GM12864 (cell line): ENCODE data around the gene CPA3.

Source experiments
- DNase-seq: peaks from one replicate; pipeline ENCODE4 v3.0.0-alpha.2; 2011; ENCODE audit warnings: low read depth
- H3K4me3 ChIP-seq: 2 replicates; pipeline ENCODE4 v1.5.1; 2011; ENCODE audit warnings: mild to moderate bottlenecking, low read depth, low read length, control low read depth
- CTCF ChIP-seq: IDR thresholded peaks from 2 replicates; pipeline ENCODE4 v1.5.1; 2011; ENCODE audit warnings: low read depth, mild to moderate bottlenecking, moderate library complexity, low read length, control low read depth, inconsistent platforms; ENCODE audit errors: missing control alignments

CPA3 gene

DNA sequence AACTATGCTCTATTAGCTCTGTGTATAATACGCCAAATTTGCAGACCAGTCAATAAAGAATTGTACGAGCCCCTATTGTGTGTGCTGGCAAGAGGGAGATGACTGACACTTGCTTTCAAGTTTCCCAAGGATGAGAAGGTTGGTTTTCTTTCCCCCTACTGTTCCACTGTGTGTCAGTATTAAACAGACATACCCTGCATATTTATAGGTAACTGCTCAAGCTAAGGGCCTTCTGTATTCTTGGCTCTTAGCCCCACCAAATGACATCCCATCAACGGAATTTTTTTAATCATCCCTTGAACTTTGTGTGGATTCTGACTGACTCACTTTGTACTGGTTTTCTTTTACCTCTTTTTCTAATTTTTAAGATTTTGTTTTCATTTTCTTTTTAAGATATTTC lies 65.7 kb downstream of the CPA3 start:
- no peak overlapping the region for H3K4me3 ChIP-seq
- no peak for DNase-seq
- no peak for TF ChIP-seq CTCF

- H3K4me3 ChIP-seq = no peak overlapping the region
- no peak for TF ChIP-seq CTCF
- no peak for DNase-seq
These were observed 66.5 kb downstream of the CPA3 start for GRCh38 chr3:148931574-148931973.

- no peak overlapping the region for H3K4me3 ChIP-seq
- no peak for TF ChIP-seq CTCF
- no peak for DNase-seq
These were observed 67.9 kb downstream of the CPA3 start for GRCh38 chr3:148932972-148933371.

GRCh38 chr3:148937467-148938255 lies 72.6 kb downstream of the CPA3 start:
- no peak overlapping the region for H3K4me3 ChIP-seq
- DNase-seq = no peak
- no peak for TF ChIP-seq CTCF

DNA sequence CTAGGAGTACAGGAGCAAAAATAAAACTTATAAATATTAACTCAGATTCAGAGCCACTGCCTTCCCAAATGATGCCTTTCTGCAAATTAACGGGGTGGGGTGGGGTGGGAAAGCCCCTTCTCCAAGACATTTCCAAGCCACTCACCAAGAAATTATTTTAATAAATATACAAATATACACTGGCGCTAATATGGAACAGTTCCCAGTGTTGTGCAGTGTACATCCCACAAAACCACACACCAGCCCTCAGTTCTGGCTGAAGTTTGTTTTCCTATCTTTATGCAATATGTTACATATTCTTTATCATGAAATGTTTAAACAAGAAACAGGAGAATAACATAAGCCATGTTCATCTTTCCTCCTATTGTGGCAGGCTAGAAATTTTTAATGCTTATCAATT lies 73.2 kb downstream of the CPA3 start:
- H3K4me3 ChIP-seq = no peak overlapping the region
- TF ChIP-seq CTCF = no peak
- no peak for DNase-seq

- no peak for DNase-seq
- TF ChIP-seq CTCF = no peak
- H3K4me3 ChIP-seq = no peak overlapping the region
These were observed 73.8 kb downstream of the CPA3 start for GRCh38 chr3:148938936-148939335.

- H3K4me3 ChIP-seq = no peak overlapping the region
- no peak for TF ChIP-seq CTCF
- no peak for DNase-seq
These were observed 75.9 kb downstream of the CPA3 start for GRCh38 chr3:148940983-148941382.
